Measurements from ENCODE around the gene FGF9. TPM values are rescaled to one million over a fixed set of nuclear protein-coding genes. Genes with fewer than 3 reads are reported as not detected.

The FGF9 gene
- total RNA-seq, 2 experiments from 2014 or later, result 0.11 to 0.45 TPM

- ATAC-seq, result no peak
- Mint-ChIP-seq H3K36me3 (ENCODE audit: low read depth) (no peaks in the 10 kb centered on the region), H3K4me1 (ENCODE audit: low read depth) (no peaks in the 10 kb centered on the region), H3K9me3 (no peaks in the 10 kb centered on the region), H3K27me3 (peaks cover 7% of the 10 kb centered on the region), H3K4me3 (no peak overlapping the region), H3K27ac (no peak overlapping the region)
- POLR2A ChIA-PET, result no interaction called here
- intact Hi-C loops (cut with micrococcal nuclease), result no loop called here
- no peak for TF ChIP-seq CTCF (IDR thresholded peaks at IDR 0.05)
- DNase-seq, result no peak
- CTCF ChIA-PET, result no interaction called here
These were observed 68.9 kb downstream of the FGF9 start for GRCh38 chr13:21739771-21740170.

DNA sequence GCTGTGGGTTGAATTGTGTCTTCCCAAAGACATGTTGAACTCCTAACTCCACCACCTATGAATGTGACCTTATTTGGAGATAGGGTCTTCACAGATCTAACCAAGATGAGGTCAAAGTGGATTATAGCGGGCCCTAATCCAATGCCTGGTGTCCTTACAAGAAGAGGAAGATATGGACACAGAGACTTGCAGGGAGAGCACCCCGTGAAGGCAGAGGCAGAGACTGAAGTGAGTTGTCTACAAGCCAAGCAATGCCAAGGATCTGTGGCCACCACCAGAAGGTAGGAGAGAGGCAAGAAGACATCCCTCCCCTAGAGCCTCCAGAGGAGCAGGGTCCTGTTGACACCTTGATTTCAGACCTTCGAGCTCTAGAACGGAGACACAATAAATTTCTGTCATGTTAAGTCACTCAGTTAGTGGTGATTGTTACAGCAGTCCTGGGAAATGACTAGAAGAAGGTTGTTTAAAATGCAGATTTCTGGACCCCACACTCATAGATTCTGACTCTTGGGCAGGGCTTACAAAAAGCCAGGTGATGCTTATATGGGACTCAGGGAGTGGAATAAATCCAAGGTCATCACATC is 70.6 kb downstream of the FGF9 start:
- intact Hi-C loops (cut with micrococcal nuclease), result no loop called here

DNA sequence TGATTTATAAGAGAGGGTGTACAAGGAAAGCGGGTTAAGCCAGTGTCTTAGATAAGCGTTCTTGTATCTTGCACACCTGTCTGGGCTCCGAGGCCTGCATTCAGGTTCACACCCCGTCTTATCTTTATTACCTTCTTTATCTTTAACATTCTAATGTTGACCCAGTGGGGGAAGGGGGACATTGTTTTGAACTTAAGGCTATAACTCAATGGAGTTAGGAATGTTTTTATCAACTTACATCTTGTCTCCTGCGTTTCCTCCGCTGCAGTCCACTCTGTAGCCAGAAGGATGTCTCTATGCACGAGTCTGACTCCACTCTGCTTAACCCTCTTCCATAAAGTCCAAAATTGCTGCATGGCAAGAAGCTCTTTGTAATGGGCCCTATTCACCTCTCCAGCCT is 71.2 kb downstream of the FGF9 start:
- H3K36me3 Mint-ChIP-seq (ENCODE audit: low read depth), result no peaks in the 10 kb centered on the region
- intact Hi-C loops (cut with micrococcal nuclease), result no loop called here
- TF ChIP-seq CTCF (IDR thresholded peaks at IDR 0.05), result no peak
- H3K27ac Mint-ChIP-seq, result no peak overlapping the region
- H3K9me3 Mint-ChIP-seq, result no peaks in the 10 kb centered on the region
- H3K4me1 Mint-ChIP-seq (ENCODE audit: low read depth), result no peaks in the 10 kb centered on the region
- CTCF ChIA-PET, result no interaction called here
- peaks cover 6% of the 10 kb centered on the region for H3K27me3 Mint-ChIP-seq
- POLR2A ChIA-PET, result no interaction called here
- ATAC-seq, result no peak
- DNase-seq, result no peak
- H3K4me3 Mint-ChIP-seq, result no peak overlapping the region

More for the DNA sequence above, 70.6 kb downstream of the FGF9 start:
- DNase-seq, result no peak
- ChIA-PET POLR2A (no interaction called here), CTCF (interaction anchor here (1.0 kb wide), 1 partner anchor 10 kb away, joined by 3 read pairs; no protein-coding TSS in a partner anchor)
- ATAC-seq, result no peak
- no peaks in the 10 kb centered on the region for H3K36me3 Mint-ChIP-seq (ENCODE audit: low read depth)
- H3K27ac Mint-ChIP-seq, result no peak overlapping the region
- H3K4me1 Mint-ChIP-seq (ENCODE audit: low read depth), result no peaks in the 10 kb centered on the region
- TF ChIP-seq CTCF (IDR thresholded peaks at IDR 0.05), result no peak
- no peak overlapping the region for H3K4me3 Mint-ChIP-seq
- no peaks in the 10 kb centered on the region for H3K9me3 Mint-ChIP-seq
- H3K27me3 Mint-ChIP-seq, result peaks cover 7% of the 10 kb centered on the region

GRCh38 chr13:21744149-21744548 is 73.3 kb downstream of the FGF9 start:
- Mint-ChIP-seq H3K27me3 (peaks cover 5% of the 10 kb centered on the region), H3K4me3 (no peak overlapping the region), H3K4me1 (ENCODE audit: low read depth) (no peaks in the 10 kb centered on the region), H3K27ac (no peak overlapping the region), H3K36me3 (ENCODE audit: low read depth) (no peaks in the 10 kb centered on the region), H3K9me3 (no peaks in the 10 kb centered on the region)
- POLR2A ChIA-PET, result no interaction called here
- no peak for TF ChIP-seq CTCF (IDR thresholded peaks at IDR 0.05)
- CTCF ChIA-PET, result no interaction called here
- ATAC-seq, result no peak
- intact Hi-C loops (cut with micrococcal nuclease), result no loop called here
- DNase-seq, result no peak

DNA sequence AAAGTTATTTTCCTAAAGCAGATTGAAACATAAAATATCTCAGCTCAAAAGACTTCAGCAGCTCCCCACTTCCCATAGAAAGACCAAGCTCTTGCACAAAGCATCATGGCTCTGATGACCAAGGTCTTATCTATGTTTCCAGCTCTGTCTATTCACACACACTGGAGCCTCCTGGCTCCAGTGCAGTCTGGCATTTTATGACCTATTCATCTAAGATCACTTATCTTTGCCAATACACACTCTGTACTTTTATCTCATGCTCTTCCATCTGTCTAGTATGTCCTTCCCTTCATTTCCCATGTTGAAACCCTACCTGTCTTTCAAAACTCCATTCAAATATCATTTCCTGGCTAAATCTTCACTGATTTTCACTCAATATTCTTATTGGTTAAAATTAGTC is 74.4 kb downstream of the FGF9 start:
- no peaks in the 10 kb centered on the region for H3K36me3 Mint-ChIP-seq (ENCODE audit: low read depth)
- CTCF ChIA-PET, result no interaction called here
- peaks cover 7% of the 10 kb centered on the region for H3K27me3 Mint-ChIP-seq
- DNase-seq (no peak), ATAC-seq (no peak)
- H3K4me1 Mint-ChIP-seq (ENCODE audit: low read depth), result no peaks in the 10 kb centered on the region
- H3K4me3 Mint-ChIP-seq, result no peak overlapping the region
- POLR2A ChIA-PET, result interaction anchor here (0.6 kb wide), 1 partner anchor 13 kb away, joined by 4 read pairs; no protein-coding TSS in a partner anchor
- intact Hi-C loops (cut with micrococcal nuclease), result no loop called here
- no peaks in the 10 kb centered on the region for H3K9me3 Mint-ChIP-seq
- no peak overlapping the region for H3K27ac Mint-ChIP-seq
- no peak for TF ChIP-seq CTCF (IDR thresholded peaks at IDR 0.05)
